GM18870 (cell line): ENCODE measurements around the gene PPP1R1B.

Experiments
- ATAC-seq: cut with Tn5 transposase; IDR thresholded peaks from one replicate; pipeline ENCODE4 v1.9.1; 2021; ENCODE audit warnings: moderate library complexity; ENCODE audit not compliant: unreplicated experiment

PPP1R1B gene

GRCh38 chr17:39600288-39600996 is 26.3 kb upstream of the PPP1R1B start:
- no peak for ATAC-seq

DNA sequence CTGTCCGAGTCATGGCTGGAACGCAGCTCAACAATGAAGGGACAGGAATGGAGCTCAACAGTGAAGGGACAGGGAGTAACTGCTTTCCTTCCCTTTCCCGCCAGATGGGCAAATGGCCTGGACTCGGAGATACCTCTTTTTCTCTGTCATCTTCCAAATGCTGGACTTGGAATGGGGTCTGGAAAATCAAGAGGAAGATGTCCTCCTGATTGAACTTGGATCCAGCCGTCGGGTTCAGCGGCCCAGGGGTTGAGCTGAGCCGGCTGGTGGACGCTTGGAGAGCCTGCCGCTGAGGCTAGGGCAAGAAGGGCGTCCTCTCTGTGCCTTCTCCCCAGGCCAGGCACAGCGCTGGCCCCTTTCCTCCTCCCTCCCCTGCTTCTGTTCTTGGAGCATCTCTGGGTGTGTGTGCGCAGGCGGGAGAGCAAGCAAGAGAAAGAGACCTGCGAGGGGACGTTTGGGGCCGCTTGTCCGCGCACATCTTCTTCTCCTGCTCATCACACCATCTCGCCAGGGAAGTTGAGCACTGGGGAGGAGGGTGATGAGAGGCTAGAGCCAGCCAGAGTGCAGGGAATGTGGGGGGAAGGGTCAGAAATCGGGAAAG is 25.7 kb upstream of the PPP1R1B start:
- no peak for ATAC-seq

DNA sequence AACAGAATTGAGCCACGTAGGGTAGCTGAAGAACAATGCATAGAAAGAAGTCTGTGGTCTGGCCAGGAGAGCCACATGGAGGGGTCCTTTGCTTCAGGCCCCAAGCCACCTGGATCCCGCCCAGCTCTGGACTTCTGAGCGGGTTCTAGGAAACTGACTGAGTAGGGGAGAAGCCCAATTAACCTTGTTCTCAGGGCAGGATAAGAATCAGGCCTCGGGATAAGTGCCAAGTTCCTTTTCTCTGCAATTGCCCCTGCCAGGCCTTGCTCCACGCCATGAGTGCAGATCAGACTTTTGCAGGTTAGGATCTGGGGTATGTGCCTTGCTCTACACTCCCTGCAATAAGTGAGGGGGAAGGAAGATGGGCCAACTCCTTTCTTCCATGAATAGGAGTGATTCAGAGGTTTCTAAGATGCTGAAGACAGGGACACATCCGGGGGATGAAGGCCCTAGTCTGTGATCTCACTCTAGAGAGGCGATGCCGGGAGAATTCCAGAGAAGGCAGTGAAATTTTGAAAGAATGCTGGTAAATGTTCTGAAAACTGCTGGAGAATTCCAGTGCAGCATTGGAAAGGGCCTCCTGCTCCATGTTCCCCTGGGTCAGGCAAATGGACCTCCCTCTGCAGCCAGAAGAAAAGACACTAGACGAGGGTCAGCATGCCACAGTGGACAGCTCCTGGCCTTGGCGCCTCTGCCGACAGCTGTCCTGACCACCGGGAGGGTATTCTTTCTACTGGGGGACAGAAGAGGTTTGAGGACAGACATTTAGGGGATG is 24.8 kb upstream of the PPP1R1B start:
- no peak for ATAC-seq

DNA sequence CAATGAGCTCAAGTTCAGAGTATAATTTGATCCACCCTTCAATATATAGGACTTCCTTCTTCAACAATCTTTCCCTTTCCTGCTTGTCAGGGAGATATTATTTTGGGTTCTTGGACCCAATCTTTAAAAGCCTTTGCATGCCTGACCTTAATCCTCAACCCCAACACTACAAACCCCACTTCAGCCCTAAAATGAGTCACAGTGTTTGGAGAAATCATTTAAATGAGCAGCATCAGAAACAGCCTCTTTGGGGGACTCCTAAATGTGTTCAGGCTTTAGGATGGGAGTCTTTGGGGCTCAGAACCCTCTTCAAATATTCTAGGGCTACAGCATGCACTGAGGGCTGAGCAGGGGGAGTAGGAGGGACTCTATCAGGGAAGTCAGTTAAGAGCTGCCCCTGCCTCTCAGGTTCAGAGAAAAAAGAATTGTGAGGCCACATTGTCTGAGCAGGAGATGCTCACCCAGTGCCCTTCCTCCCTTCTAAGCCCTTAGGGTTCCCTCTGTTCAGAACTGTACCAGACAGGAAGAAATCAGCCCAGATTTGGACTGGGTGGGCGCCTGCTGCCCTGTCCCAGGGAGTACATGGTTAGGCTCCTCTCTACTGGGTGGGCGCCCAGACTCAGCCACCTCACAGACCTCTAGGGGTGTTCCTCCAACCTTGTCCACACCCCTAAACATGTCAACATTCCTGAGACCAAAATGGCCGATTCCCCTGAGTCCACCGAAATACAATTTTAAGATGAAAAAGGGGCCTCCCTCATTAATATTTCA is 24.0 kb upstream of the PPP1R1B start:
- ATAC-seq: no peak

DNA sequence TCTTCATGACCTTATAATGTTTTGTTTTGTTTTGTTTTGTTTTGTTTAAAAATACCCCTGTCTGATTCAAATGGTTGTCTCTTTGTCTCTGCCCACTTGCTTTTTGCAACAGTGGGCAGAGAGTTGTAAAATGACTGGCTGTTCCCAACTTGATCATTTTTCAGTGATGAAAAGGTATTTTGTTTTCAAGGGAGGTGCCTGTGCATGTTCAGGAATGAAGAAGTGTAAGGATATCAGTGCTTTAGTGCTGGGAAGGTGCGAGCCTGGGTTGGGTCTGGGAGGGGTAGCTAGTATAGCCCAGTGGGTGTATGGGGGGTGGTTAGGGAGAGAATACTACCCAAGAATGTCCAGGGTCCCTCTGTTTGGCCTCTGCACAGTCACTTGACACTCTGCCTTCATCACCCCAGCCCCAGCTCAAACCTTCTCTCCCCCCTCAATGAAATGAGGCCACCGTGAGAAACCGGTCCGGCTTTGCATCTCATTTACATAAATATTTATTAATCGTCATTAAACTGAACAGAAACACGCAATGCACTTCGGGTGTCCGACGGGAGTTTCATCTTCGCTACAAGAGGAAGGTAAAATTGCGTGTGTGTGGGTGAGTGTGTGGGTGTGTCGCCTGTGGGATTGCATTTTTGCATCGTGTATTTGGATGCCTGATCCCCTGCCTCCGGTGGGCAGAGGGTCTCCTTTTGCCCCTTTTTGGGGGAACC is 23.3 kb upstream of the PPP1R1B start:
- no peak for ATAC-seq

GRCh38 chr17:39604911-39605491 is 21.8 kb upstream of the PPP1R1B start:
- ATAC-seq: no peak

DNA sequence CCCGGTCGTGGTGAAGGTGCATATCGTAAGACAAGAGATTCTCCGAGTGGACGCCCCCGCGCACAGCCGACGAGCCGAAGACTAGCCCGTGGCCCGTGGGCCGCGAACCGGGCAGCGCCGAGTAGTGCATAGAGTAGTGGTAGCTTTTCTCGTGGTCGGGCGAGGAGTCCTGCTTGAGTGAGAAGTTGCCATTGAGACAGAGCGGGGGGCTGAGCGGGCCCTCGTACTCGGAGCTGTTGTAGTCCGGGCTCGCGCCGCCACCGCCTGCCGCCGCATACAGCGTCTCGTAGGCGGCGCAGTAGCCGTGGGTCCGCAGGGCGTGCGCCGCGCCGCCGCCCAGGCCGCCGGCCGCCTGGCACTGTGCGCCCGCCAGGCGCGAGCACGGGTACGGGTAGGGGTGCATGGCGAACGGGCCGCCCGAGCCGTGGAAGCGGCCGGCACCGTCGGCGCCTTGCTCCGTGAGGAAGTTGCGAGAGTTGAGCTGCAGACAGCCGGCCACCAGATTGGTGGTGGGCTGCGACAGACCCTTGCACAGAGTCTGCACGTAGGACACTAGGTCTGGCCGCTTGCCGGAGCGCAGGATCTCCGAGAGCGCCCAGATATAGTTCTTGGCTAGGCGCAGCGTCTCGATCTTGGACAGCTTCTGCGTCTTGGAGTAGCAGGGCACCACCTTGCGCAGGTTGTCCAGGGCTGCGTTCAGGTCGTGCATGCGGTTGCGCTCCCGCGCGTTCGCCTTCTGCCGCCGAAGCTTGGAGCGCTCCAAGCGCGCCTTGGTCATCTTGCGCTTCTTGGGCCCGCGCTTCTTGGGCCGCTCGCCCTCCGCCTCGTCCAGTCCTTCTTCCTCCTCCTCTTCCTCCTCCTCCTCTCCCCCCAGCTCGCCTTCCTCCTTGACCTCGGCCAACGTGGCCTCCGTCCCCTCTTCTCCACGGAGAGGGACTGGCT is 21.0 kb upstream of the PPP1R1B start:
- no peak for ATAC-seq

- no peak for ATAC-seq
Observed at GRCh38 chr17:39606434-39607056, 20.2 kb upstream of the PPP1R1B start.

DNA sequence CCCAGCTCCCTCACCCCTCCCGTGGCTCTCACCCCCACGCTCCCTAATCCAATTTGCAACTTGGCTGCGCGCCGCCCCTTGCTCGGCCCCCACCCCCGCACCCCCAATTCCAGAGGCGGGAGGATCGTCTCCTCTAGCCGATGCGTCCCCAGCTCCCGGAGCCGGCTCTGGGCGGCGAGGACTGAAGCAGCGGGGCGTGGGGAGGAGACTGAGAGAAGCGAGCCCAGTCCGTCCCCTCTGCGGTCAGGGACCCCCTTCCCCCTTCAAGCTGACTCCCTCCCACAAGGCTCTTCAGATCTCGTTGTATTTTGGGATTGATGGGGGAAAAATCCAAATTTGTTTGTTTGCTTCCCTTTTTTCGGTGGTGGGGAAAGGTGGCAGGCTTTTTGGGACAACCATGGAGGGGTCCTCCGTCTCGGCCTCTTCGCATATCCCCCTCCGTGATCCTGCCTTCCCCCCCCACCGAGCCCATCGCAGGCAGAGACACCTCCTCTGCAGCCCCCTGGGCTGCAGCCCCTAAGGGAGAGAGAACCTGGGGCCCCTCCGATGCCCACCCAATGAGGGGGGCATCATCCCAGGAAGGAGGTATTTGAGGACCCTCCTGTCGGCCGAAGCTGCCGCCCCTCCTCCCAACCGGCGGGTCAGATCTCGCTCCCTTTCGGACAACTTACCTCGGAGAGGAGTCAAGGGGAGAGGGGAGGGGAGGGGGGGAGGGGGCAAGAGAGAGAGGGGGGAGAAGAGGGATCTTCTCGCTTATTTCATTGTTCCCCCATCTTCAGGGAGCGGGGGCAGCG is 19.5 kb upstream of the PPP1R1B start:
- no peak for ATAC-seq

DNA sequence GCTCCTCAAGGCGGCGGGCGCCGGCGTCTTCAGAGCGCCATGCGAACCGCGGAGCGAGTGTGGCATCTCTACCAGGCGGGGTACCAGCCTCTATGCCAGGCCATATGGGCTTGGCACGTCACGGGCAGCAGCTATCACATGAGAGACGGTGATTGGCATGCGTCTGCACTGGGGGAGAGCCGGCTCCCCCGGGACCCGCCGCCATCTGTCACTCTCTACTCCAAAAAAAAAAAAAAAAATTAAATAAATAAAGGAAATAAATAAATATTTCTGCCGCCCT is 19.0 kb upstream of the PPP1R1B start, which contains the start of gene NEUROD2:
Gene NEUROD2 (minus strand): TSS at position 70 of the 280 bp plus-strand sequence. CDS start 1,321 bp downstream, outside the sequence.
- no peak for ATAC-seq

DNA sequence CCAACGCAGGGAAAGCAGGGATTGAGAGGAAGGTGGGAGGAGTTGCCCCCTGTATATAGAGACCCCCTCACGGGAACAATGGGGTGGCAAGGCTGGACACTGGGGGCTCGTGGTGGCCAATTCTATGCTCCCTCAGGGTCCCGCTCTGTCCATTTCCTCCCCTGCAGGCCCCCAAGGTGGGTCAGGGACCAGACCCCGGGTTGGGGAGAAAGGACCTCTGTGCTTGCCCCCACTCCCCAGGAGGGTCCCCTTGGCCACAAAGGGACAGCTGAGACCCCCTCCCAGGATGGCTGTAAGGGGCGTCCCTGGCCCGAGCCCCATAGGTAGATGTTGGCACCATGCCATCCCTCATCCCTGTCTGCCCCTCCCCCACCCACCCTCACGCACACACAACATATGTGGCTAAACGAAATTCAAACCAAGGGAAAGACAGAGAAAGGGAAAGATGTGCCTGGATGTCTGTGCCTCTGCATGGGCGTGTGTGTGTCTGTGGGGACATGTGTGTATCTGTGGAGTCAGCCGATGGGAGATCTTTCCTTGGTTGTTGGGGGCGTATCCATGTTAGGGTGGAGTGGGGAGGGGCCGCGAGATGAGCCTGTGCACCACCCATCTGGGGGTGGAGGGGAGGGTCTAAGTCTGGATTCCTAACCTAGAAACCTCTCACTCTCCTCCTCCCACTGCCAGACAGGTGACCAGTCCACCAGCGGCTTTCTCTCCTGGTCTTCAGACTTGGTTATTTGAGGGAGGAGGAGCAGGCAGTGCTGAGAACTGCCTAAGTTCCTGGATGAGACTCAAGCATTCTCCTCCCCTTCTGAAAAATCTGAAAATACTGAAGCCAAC is 18.4 kb upstream of the PPP1R1B start:
- ATAC-seq: no peak

DNA sequence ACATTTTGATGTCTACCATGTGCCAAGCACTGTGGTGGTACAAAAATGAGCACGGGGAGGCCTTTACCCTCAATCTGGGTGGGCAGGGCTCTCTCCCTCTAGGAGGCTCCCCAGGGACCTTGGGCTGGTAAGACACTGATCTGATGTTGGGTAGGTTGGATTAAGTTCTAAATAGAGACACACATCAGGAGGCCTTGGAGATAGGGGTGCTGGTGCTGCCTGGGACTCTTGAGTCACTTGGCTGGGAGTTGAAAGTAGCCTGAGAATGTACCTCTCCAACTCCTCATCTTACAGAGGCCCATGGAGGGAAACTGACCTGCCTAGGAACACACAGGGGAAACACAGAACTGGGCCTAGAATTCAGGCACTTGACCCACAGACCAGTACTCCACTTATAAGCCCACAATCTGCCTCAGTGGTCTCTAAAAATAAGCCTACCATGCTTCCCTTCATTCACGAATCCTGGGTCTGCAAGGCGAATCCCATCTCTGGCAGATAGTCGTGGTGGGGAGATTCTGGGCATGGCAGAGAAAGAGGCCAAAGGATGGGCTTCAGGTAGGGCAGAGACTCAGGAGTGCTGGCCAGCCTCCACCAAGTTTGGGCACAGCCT is 17.2 kb upstream of the PPP1R1B start:
- no peak for ATAC-seq

DNA sequence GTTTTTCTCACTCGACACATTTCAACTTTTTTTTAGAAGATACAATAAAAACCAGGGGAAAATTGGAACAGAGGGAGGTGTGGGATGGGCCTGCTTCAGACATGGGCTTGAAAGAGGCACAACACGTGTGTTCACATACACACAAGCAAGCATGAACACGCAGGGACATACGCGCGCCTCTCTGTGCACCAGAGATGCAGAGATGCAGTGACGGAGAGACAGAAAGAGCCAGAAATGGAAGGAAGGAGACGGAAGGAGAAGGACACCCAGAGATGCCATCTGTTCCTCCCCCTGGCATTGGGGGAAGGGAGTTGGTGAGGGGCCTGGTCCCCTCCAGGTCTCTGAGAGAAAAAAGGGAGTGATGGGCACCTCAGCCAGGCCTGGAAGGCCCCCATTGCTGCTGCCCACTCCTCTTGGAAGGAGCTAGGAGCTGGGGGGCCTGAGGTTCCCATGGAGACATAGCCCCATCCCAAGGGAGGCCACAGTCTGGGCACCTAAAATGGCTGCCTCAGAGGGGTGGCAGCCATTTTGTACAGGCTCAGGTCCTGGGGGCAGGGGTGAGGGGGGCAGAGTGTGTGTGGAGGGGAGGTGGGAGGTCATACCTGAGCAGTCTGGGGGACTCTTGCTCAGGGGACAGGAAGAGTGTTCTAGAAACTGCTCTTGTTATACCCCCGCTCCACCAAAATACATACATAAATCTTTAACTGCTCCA is 15.2 kb upstream of the PPP1R1B start:
- ATAC-seq: no peak

DNA sequence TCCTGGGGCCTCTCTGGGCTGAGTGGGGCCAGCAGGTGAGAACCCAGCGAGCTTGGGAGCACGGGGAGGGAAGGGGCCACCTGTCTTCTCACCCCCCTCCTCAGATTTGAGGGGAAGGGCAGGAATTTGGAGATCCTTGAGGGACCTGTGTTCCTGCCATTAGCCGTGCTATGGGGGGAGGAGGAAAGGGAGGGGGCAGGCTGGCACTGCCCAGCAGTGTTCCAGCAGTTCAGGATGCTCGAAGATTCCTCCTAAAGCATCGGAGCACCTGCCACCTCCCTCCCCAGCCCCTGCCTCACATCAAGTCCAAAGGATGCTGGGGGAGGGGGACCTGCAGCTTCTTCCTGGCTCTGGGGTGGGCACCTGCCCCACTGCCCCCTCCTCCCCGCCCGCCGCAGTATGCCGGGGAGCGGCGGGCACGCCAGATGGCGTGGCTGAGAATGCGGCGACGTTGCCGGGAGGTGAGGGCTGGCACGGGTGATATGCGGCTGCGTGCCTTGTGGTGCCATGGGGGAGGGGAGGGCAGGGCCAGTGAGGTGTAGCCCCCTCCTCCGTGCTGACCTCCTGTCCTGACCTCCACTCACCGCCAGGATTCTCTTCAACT is 14.4 kb upstream of the PPP1R1B start:
- ATAC-seq: no peak

- ATAC-seq: no peak
Observed at GRCh38 chr17:39612935-39613464, 13.8 kb upstream of the PPP1R1B start.
